Embryonic facial prominence (tissue), 1 donor: ENCODE data around the gene PHC1.
"Not testable (repeated sequence)": the region's sequence is repeated elsewhere in the genome, so short reads cannot be mapped to it uniquely, and the experiment has no call there.

Experiments used
- DNase-seq: peaks from one replicate; pipeline ENCODE4 v3.0.0-alpha.2; 2016; ENCODE audit errors: extremely low spot score

The PHC1 gene

DNA sequence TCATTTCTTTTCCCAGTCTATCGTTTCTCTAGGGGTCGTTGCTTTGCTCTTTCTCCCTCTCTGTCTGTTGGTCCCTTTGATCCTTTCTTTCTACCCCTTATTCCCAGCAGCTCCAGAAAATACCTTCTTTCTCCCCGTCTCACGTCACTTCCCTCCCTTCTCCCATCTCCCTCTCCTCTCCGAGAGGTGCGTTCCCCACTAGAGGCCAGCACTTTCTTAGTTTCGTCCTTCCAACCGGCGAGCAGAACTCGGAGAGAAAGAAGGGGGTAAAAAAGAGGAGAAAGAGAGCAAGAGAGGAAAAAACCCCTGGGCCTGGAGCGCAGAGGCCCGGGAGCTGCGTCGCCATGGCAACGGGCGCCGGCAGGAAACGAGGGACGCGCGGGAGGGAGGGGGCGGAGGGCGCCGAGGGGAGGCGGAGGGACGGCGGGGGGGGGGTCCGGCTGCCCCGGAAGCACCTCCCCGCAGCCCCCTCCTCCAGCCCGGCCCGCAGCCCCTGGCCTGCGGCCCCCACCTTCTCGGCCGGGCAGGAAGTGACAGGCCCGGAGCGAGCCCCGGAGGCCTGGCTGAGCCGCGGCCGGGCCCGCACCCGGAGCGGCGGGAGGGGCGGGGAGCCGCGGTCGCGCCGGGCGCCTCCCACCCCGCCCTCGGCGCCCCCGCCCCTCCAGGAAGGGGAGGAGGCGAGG, at the start of gene PHC1:
Gene PHC1 (plus strand): TSS at position 477 of the 683 bp plus-strand sequence. CDS start 3,169 bp downstream, outside the sequence.
- peak; percentile 89 for DNase-seq

DNA sequence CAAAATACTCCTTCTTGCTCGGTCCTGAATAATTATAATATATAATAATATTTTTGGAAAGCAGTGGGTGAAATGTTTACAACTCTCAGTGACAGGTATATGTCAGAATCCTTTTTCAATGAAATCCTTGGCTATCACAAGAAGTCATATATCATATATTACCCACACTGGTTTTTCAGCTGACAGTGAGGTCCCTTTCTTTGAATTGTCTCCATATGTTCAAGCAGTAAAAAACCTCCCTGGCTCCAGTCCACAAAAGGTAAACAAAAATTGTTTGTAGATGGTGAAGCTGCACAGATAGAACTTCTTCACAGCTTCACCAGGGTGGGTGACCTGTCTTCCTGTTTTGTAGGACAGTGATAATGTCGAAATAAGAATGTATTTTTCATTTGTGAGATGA, 47.9 kb upstream of the PHC1 start:
- no peak for DNase-seq

DNA sequence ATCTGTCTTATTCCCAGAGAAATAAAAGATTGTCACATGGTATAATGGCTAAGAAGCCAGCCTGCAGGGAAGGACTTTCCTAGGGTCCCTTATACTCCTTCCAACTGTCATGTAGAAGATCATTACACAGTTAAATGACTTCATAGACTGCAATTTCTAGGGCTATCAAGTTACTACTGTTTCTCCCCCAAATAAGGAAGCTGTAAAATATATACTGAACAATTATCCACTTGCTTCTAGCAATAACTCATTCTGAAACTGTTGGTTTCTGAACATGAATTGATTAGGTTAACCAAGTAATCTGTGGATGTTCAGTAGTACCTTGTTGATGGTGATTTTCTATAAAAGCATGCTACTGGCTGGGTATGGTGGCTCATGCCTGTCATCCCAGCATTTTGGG, 47.3 kb upstream of the PHC1 start:
- DNase-seq, result no peak

DNA sequence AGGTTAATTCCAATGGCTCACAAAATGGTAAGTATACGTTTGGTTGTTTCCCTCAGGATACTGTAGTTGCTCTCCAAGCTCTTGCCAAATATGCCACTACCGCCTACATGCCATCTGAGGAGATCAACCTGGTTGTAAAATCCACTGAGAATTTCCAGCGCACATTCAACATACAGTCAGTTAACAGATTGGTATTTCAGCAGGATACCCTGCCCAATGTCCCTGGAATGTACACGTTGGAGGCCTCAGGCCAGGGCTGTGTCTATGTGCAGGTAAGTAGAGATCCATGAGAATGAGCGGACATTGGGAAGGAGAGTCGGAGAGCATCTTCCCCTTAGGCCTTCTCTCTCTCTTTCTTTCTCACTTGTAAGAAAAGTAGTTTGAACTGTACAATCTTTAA, 46.5 kb upstream of the PHC1 start:
- DNase-seq, result no peak

DNA sequence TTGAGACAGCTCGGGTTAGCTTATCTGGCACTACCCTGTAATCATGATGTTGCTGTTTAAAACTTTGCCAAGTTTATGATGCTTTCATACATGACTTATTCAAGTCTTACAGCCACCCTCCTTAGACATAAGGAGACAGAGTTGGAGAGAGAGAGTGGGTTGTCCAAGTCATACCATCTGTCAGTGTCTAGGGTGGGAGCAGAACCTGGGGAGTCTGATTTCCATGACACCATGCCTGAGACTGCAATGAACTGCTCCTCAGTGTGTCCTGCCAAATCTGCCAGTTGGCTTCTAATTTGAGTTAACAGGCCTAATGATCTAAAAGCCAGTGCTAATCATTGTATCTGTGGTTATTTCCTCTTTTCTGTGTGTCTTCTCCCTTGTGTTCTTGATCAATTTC, 43.7 kb upstream of the PHC1 start:
- DNase-seq, result no peak

DNA sequence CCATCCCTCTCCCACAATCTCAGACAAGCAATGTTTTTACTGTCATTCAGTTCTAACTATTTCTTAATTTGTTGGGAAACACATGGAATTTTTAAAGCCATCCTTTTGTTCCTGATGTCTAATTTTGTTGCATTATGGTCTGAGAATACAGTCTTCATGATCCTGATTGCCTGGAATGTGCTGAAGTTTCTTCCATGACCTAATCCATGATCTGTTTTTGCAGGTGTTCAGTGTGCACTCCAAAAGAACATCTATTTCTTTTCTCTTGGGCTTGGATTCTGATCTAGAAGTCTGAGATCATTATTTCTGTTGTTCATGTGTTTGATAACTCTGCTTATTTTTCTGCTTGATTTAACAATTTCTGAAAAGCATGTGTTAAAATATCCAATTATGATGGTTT, 43.2 kb upstream of the PHC1 start:
- DNase-seq, result no peak

DNA sequence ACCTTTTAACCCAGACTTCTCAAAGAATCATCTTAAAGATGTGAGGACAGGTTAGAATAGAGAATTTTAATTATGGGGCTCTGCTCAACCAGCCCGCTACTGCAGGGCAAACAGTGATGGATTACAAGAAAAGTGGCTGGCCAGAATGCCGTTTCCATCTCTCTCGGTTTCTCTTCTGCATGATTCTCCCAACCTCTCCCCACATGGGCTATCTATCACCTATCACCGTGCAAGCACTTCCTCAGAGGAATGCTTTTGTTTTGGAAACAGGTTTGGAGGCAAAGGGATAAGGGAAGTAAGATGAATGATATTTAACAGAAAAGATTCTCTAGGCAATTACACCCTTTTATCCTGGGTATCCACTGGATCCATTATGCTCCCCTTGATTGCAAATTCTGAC, 37.4 kb upstream of the PHC1 start:
- no peak for DNase-seq

DNA sequence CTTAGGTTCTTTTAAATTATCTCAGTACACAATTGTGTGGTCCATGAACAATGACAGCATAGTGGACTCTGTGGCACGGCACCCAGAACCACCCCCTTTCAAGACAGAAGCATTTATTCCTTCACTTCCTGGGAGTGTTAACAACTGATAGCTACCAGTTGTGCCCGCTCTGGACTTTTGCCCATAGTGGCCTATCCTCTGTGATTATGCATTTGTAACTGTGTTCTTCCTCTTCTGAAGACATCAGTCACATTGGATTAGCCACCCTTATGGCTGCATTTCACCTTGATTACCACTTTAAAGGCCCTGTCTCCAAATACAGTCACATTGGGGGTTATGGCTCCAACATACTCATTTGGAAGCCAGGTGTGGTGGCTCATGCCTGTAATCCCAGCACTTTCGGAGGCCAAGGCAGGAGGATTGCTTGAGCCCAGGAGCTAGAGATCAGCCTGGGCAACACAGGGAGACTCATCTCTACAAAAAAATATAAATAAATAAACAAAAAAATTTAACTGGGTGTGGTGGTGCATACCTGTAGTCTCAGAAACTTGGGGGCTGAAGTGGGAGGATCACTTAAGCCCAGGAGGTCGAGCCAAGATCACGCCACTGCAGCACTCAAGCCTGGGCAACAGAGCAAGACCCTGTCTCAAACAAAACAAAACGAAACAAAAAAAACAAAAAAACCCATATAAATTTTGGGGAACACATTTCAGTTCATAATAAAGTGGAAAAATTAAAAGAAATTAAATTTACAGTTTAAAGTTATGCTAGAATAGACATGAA, 27.6 kb upstream of the PHC1 start:
- DNase-seq, result no peak

DNA sequence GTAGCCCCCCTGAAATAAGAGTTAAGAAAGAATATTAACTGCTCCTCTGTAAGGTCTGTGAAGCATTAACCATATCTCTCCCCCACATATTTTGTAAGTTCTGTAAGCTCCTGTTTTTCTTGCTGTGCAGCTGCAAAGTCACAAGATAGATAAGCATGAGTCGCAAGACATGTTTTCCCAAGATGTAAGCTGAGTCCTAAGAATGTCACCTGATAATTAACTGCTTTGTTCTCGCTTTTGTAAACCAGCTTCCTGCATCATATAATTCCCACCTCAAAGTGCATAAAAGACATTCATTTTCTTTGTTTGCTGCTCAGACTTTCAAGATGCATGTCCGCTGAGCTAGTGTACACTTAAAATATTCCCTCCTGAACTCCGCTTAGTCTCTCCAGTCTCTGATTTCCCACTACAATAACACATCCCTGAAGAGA, 27.0 kb upstream of the PHC1 start:
- DNase-seq, result no peak

DNA sequence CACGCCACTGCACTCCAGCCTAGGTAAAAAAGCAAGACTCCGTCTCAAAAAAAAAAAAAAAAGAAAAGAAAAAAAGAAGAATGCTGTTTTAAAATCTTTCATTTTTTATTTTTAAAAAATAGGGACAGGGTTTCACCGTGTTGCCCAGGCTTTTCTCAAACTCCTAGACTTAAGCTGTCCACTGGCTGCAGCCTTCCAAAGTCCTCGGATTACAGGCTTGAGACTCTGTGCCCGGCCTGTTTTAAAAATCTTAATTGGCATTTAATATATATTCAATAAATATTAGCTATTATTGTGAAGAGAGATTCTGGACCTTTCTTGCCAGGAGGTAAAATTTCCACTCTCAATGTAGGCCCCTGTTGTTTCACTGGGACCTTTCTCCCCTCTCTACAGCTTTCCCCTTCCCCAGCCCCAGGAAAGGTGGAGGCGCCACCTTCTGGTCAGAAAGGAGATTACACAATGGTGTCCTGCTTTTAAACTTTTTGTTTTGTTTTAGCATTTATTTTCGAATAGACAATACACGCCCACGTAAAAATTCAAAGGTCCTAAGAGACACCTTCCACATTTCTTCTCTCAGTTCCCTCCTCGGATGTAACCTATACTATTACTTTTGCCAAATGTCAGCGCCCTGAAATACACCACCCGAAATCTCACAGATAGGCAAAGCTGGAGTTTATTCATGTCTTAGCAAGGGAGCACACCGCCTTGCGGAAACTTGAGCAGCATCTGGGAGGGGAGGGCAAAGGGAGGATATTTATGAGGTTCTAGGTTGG, 23.8 kb upstream of the PHC1 start:
- DNase-seq, result no peak

DNA sequence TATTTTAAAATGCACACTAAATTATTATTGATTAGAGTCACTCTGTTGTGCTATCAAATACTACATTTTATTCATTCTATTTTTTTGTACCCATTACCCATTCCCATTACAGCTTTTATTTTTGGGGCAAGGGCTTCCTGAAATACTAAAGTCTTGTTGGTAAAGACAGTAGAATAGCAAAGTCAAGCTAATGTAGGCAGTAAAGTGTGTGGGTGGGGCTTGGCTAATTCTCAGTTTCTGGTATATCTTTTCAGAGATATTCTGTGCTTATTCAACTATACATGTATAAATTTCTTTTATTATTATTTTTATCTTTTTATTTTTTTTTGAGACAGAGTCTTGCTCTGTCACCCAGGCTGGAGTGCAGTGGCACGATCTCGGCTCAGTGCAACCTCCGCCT, 22.3 kb upstream of the PHC1 start:
- no peak for DNase-seq

DNA sequence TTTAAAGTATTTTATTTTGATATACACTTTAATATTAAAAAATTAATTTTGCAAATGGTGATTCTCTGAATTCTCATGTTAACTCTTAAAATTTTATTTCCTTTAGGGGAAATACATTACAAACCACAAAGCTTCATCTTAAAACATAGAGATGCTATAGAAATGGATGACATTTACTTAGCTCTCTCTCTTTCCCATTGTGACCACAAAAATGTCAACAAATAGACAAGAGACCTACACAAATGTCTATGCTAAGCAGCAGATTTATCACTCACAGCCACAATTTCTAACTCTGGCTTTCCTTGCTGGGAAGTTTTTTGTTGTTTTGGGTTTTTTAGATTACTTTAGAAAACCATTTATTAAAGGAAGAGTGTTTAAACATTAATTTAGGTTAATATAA, 19.9 kb upstream of the PHC1 start:
- no peak for DNase-seq

DNA sequence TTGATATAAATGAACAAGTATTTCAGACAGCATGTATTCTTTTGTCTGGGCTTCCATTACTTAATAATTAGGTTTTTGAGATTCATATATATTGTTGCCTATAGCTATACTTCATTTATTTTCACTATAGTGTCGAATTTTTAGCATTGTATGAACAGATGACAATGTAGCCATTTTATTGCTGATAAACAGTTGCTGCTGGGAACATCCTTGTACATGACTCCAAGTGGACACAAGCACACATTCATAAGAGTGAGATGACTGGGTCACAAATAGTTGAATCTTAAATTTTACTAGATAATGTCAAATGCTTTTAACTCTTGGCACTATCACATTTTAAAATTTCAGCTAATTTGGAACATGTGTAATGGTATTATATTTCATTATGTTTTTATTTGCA, 19.3 kb upstream of the PHC1 start:
- DNase-seq, result no peak

DNA sequence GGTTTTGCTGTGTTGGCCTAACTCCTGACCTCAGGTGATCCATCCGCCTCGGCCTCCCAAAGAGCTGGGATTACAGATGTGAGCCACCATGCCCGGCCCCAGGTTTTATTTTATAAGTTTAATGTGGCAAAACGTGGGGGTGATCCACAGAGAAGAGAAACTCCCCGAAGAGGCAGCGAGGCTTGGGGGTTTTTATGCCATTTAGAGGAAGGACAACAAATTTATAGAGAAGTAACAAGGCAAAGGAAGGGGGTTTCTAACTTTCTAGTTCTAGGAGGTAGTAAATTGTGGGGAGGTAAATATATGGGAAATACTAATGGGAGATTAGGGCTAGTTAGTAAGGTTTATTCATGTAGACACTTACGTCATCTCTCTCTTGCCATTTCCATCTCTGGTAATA, 17.2 kb upstream of the PHC1 start:
- no peak for DNase-seq

DNA sequence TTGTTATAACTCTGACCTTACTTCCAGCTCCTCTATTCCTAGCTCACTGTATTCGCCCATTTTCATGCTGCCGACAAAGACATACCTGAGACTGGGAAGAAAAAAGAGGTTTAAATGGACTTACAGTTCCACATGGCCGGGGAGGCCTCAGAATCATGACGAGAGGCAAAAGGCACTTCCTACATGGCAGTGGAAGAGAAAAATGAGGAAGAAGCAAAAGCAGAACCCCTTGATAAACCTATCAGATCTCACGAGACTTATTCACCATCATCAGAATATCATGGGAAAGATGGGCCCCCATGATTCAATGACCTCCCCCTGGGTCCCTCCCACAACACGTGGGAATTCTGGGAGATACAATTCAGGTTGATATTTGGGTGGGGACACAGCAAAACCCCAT, 14.5 kb upstream of the PHC1 start:
- DNase-seq, result no peak

DNA sequence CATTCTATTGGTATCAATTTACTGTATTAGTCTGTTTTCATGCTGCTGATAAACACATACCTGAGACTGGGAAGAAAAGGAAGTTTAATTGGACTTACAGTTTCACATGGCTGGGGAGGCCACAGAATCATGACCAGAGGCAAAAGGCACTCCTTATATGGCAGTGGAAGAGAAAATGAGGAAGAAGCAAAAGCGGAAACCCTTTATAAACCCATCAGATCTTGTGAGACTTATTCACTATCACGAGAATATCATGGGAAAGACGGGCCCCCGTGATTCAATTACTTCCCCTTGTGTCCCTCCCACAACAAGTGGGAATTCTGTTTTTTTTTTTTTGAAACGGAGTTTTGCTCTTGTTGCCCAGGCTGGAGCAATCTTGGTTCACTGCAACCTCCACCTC, 11.6 kb upstream of the PHC1 start:
- DNase-seq, result not testable (repeated sequence)

DNA sequence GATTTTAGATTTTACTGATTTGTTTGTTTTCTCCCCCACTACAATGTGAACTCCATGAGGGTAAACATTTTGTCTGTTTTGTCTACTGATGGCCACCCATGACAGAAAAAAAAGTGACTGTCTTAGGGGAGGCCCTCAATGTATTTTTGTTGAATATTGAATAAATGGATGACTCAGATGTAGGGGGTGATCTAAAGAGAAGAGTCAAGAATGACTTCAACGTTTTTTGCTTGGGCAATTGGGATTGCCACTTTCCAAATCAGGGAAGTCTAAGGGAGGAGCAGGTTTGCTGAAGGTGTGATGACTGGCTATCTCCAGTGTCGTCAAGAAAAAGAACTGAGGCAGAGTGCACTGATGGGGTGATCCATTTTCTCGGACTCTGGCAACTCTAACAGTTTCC, 10.7 kb upstream of the PHC1 start:
- no peak for DNase-seq

DNA sequence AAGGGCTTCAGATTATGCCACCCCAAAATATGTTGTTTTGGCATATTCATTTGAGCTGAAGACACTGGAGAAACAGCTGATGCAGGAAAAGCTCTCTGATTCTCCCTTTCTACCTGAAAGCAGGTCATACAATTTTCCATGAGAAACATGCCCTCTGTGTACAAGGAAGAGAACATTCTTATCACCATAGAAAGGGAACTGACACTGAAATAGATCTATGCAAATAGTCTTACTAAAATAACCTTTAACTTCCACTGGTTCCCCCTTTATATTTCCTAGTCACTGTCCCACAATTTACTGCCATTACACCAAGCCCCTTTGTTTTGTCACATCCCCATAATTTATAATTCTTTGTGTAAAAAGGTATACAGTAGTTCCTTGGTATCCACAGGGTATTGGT, 9.6 kb upstream of the PHC1 start:
- no peak for DNase-seq

DNA sequence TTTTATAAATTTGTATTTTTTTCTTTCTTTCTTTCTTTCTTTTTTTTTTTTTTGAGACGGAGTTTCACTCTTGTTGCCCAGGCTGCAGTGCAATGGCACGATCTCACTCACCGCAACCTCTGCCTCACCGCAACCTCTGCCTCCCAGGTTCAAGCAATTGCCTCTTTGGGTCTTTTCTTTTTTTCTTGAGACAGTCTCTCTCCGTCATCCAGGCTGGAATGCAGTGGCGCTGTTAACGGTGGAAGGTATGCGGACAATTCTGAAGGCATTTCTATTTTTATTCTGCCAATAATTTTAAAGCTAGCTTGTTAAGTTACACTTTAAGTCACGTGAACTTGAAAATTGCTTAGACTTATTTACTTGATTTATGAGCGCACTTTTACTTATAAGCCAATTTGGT, 8.8 kb upstream of the PHC1 start:
- DNase-seq, result no peak

DNA sequence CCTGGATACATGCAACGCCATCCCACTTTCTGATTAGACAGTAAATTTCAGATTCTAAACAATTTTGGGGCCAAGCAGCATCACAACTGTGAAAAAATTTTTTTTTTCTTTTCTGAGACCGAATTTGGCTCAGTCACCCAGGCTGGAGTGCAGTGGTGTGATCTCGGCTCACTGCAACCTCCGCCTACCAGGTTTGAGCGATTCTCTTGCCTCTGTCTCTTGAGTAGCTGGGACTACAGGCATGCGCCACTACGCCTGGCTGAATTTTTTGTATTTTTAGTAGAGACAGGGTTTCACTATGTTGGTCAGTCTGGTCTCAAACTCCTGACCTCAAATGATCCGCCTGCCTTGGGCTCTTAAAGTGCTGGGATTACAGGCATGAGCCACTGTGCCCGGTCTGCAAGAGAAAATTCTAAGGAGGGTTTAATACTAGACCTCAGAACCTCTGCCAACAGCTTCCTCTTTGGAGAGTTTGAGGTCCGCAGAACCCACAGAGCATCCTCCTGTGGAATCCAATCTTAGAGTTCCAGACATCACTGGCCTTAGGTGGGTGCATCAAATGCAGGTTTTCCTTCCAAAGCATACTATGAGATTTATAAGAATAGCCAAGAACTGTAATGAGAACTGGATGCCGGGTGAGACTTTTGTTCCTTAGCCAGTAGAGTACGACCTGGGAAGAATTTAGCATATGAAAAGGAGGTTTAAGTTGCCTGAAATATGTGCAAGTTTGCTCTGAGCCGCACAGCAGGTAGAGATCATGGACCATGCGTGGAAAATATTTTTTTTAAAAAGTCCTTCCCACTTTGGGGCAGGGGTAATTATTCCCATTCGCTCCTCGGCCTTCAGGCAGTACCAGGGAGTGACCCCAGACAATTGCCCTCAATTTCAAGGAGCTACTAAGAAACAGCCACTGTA, 7.8 kb upstream of the PHC1 start:
- no peak for DNase-seq

DNA sequence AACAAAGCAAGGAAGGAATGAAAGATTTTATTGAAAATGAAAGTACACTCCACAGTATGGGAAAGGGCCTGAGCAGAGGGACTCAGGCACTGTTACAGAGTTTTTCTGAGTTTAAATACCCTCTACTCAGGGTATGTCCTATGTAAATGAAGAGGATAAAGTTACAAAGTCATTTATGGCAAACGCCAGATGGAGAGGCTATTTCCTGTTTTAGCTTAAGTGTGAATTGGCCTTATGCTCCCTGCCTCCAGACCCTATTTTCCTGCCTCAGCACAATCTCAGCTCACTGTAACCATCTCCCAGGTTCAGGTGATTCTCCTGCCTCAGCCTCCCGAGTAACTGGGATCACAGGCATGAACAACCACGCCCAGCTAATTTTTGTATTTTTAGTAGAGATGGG, 6.8 kb upstream of the PHC1 start:
- no peak for DNase-seq

DNA sequence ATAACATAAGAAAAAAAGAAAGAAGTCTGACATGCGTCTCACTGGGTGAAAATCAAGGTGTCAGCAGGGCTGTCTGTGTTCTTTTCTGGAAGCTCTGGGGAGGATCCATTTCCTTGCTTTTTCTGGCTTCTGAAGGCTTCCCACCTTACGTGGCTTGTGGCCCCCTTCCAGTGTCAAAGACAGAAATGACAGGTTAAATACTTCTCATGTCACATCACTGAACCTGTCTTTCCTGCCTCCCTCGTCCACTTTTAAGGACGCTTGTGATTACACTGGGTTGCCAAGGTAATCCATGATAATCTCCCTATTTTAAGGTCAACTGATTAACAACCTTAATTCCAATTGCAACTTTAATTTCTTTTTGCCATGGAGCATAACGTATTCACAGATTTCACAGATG, 4.6 kb upstream of the PHC1 start:
- no peak for DNase-seq
